HG03469 (cell line): ENCODE results near the gene PPP2R5D.
"Not testable (repeated sequence)": the region's sequence is repeated elsewhere in the genome, so short reads cannot be mapped to it uniquely, and the experiment has no call there.

ENCODE experiments used
- ATAC-seq: cut with Tn5 transposase; IDR thresholded peaks from one replicate; pipeline ENCODE4 v1.9.1; 2021; ENCODE audit warnings: mild to moderate bottlenecking, moderate library complexity, moderate number of reproducible peaks; ENCODE audit not compliant: unreplicated experiment

PPP2R5D gene

DNA sequence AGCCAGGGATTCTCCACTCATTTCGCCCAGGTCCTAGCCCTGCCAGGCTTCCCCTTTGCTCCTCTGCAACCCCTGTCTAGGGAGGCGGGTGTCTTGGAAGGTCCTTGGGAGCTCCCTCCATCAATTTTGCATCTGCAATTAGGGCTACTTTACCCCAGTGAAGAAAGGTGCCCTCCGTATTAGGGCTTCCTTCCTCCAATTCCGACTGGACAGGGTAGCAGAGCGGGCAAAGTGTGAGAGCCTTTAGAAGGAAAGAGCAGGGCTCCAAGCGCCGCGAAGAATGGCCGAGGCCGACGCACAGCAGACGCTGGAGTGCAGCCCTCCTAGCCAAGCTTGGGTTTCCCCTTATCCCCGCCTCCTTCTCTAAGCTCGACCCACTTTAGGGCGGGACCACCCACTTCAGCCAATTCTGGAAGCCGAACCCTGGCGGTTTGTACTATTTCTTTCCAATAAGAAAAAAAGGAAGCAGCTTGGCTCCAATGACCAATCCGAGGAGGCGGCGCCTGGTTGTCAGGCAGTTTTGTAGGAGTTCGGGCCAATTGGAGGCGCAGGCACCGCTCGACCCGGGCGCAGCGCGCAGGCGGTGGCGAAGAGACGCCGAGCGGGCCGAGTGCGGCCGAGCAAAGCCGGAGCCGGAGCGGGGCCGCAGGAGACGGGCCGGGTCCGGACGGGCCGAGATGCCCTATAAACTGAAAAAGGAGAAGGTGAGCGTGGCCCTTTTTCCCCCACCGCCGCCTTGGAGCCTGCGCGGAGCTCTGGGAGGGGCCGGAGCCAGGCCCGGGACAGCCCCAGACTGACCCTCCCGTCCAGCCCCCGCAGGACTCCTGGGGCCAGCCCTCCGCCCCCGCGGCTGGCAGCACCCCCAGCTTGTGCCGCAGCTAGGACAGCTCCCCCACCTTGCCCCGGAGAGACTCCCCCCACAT, at the start of gene PPP2R5D:
Gene PPP2R5D, plus strand, starts transcription at position 570 of the 923 bp plus-strand sequence. Its CDS starts 108 bp downstream, at position 678.
- ATAC-seq, result peak; percentile 82

DNA sequence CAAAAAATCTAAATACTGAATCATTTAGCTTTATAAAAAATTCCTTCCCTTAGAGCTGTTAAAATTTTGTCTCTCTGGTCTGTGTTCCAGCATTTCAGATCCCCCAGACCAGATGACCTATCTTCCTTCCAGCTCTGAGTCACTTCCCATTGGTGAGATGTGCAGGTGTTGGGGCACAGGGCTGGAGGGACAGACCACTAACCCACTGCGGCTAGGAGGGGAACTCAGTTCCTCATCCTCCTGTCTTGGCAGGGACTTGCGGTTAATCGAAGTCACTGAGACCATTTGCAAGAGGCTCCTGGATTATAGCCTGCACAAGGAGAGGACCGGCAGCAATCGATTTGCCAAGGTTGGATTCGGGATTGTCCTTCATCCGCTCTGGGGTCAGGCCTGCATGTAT, 49.0 kb upstream of the PPP2R5D start:
- no peak for ATAC-seq

DNA sequence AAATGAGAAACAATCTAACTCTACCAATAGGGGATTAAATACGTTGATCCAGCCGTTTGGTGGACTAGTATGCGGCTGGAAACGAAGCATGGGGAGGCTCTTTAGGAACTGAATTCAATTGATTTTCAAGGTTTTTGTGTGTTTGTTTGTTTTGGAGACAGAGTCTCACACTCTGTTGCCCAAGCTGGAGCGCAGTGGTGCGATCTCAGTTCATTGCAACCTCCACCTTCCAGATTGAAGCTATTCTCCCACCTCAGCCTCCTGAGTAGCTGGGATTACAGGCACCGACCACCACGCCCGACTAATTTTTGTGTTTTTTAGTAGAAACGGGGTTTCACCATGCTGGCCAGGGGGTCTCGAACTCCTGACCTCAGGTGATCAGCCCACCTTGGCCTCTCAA, 48.0 kb upstream of the PPP2R5D start:
- ATAC-seq, result no peak

DNA sequence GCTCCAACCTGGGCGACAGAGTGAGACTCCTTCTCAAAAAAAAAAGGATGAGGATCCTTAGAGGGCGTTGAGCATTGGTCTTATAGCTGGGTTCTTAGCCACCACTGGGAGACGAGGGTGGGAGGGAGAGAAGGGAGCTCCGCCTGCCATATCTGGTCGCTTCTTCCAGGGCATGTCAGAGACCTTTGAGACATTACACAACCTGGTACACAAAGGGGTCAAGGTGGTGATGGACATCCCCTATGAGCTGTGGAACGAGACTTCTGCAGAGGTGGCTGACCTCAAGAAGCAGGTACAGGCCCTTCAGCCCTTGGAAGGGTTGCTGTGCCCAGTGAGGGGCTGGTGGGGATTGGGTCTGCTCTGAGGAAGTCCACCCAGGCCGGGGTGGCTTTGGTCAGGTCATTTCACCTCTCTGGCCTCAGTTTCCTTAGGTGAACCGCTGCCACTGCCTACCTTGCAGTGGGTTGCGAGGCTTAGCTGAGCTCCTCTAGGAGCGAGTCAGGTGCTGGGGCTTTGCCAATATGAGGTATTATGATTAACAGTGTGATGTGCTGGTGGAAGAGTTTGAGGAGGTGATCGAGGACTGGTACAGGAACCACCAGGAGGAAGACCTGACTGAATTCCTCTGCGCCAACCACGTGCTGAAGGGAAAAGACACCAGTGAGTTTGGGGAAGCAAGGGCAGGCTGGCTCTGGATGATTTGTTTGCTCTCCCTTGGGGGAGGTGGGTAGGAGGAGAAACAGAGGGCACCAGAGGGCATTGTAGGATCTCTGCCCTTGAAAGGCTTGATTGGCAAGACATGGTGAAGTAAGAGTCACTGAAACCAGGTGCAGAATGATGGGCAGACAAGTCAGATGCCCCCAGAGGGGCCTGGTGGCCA, 46.6 kb upstream of the PPP2R5D start:
- no peak for ATAC-seq

DNA sequence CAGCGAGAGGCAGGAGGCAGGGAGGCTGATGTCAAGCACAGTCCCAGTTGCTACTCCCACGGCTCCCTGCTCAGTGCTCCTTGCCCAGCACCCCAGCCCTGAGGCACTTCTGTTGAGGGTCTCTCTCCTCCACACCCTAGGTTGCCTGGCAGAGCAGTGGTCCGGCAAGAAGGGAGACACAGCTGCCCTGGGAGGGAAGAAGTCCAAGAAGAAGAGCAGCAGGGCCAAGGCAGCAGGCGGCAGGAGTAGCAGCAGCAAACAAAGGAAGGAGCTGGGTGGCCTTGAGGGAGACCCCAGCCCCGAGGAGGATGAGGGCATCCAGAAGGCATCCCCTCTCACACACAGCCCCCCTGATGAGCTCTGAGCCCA, 46.0 kb upstream of the PPP2R5D start:
- ATAC-seq, result no peak

DNA sequence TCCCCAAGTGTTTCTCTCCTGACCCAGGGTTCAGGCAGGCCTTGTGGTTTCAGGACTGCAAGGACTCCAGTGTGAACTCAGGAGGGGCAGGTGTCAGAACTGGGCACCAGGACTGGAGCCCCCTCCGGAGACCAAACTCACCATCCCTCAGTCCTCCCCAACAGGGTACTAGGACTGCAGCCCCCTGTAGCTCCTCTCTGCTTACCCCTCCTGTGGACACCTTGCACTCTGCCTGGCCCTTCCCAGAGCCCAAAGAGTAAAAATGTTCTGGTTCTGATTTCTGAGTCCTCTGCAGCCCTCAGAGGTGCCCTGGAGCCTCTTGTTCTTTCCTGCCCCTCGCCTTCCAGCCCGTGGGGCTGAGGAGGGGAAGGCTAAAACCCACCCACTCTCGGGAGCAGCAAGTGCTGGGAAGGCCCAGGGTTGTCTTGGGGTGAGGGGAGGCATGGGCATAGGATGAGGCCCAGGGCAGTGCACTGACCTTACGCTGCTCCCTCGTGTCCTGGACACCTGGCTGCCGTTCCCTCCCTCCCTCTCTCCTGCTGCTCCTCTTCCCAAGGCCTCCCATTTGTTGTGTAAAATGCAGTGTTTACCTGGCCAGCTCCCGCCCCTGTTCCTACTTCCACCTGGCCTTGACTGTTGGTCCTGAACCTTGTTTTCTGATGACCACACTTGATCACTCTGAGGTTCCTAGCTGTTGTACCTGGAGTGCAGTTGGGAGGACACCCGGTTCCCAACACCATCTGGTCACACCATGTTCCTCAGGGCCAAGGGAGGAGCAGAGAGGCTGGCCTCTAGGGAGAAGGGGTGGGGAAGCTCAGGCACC, 45.2 kb upstream of the PPP2R5D start:
- no peak for ATAC-seq

DNA sequence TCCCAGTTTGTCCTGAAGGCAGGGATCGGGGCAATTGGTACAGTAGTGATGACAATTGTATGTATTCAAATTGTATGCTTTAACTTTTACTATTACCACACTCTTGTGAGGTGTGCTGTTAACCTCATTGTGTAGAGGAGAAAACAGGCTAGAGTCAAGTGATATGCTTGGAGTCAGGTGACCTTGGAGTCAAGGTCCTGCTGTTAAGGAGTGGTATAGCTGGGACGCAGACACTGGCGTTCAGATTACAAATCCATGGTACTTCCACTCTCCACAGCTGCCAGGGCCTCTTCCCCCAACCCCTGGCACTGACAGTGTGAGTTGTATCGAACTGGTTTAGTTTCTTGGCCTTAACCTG, 44.6 kb upstream of the PPP2R5D start:
- ATAC-seq, result no peak

DNA sequence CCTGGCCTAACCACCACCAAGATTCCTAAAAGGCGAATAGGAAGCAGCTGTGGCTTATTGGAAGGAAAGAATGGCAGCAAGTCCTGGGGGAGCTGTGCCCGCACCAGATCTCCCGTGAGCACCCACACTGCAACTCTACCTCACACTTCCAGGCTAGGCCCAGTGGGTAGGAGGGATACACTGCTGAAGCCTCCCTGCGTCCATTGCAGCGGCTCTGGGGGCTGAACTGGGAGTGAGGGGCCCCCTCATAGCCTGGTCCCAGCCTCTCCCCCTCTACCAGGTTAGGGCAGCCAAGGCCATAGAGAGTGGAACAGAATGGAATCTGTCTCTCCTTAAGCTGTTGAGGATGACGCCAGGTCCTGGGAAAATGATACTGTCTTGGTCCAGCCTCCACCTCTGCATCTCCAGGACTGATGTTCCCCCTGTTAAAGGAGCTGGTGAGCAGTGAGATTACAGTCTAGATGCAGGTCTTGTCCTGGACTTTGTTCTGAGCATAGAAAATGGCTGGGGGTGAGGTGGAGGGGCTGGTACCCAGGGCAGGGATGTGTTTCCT, 43.8 kb upstream of the PPP2R5D start:
- ATAC-seq, result no peak

DNA sequence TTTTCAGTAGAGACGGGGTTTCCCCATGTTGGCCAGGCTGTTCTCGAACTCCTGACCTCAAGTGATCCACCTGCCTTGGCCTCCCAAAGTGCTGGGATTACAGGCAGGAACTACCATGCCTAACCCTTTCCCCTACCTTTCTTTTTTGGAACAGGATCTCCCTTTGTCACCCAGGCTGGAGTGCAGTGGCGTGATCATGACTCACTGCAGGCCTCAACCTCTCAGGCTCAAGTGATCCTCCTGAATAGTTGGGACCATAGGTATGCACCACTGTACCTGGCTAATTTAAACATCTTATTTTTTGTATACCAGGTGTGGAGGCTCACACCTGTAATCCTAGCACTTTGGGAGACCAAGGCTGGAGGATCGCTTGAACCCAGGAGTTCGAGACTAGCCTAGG, 43.0 kb upstream of the PPP2R5D start:
- not testable (repeated sequence) for ATAC-seq

DNA sequence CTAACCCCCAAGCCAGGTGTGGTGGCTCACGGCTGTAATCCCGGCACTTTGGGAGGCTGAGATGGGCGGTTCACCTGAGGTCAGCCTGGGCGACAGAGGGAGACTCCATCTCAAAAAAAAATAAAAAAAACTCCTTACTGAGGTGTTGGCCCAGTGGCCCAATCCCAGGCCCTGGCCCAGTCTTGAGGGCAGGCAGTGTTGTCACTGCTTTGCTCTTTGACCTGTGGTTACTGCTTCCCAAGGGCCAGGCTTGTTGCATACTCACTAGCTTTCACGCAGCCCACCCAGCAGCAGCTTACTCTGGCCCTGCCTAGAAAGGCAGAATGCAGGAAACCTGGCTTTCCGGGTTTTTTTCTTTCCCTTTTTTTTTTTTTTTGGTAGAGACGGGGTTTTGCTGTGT, 41.9 kb upstream of the PPP2R5D start:
- no peak for ATAC-seq

DNA sequence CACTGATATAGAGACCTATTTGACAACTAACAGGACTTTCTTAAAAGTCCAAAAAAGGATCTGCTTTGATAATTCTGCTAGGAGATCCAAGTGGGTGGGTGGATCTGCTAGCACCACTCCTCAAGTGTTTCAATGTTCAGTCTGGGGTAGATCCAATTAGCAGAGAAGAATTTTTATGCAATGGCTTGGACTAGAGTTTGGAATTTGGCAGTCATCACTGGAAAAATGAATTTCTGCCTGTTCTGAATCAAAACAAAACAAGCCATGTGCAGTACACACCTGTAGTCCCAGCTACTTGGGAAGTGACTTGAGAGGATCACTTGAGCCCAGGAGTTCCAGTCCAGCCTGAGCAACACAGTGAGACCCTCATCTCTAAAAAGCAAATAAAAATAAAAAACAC, 36.4 kb upstream of the PPP2R5D start:
- no peak for ATAC-seq

DNA sequence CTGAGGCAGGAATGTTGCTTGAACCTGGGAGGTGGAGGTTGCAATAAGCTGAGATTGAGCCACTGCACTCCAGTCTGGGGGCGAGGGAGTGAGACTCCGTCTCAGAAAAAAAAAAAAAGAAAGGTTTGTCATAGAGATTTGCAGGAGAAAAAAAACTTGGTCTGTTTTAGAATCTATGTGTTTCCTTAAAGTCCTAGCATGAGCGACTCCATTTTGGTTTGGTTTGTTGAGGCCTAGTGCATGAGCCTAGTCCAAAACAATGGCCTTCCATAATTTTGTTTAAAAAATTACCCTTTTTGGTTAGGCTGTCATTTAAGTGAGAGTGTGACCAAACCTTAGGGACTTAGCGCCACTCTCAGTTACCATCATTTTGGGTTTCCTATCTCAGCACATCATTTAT, 32.0 kb upstream of the PPP2R5D start:
- no peak for ATAC-seq

DNA sequence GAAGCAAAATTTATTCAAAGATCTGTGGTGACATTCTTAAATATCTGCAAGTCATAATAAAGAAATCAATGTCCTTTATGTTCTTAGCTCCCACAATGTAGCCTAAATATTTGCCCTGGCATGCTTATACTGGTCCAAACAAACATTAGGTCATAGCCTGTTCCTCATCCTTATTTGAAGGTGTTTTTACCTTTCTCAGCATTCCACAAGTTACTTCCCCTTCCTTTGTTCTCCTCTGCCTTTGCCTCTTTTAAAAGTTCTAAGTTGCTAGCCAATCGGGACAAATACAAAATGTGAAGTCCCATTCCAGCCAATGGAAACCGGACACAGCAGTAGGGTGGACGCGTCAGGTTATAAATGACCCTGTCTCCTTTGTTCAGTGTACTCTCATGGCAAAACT, 30.0 kb upstream of the PPP2R5D start:
- not testable (repeated sequence) for ATAC-seq

DNA sequence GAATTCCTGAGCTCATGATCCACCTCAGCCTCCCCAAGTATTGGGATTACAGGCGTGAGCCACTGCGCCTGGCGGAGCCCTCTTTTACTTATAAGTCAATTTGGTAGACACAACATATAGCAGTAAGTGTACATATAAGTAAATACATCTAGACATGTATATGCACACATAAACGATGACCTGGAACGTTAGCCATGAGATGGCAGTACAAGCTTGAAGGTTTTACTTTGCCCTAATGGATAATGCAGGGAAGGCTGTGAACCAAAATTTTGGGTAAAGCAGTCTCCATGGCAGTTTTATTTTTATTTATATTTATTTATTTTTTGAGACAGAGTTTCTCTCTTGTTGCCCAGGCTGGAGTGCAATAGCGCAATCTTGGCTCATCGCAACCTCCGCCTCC, 26.2 kb upstream of the PPP2R5D start:
- no peak for ATAC-seq

DNA sequence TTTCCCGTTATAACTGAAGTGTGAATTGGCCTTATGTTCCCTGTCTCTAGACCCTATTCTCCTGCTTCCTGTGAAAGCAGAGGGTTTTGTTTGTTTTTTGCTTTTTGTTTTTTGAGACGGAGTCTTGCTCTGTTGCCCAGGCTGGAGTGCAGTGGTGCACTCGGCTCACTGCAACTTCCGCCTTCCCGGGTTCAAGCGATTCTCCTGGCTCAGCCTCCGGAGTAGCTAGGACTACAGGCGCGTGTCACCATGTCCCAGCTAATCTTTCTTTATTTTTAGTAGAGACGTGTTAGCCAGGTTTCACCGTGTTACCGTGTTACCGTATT, 24.5 kb upstream of the PPP2R5D start:
- no peak for ATAC-seq

DNA sequence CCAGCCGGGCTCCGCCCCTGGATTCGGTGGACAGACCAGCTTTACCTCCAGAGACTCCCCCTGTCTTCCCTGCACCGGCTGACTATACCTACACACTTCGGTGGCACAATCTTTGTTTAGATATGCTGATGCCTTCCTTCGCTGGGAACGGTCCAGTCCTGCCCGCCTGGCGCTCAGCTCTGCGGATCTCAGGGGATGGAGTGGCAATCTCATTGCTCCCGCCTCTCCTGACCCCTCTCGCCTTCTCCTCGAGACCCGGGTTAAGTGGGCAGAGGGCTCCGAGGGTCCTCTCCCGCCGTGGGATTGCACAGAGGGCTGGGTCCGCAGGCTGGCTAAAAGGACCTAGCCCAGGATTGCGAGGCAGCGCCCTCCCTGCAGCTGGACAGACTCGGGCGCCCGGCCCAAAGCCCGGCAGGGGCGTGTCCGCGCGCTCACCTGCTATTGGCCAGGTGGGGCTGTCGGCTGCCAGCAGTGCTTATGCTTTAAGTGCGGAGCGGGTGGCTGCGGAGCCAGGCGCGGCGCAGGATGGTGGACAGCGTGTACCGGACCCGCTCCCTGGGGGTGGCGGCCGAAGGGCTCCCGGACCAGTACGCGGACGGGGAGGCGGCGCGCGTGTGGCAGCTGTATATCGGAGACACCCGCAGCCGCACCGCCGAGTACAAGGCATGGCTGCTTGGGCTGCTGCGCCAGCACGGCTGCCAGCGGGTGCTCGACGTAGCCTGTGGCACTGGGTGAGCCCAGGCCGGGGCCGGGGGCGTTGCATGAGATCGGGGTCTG, 23.9 kb upstream of the PPP2R5D start, which contains the start of gene GNMT:
Gene GNMT, plus strand, starts transcription at position 512 of the 777 bp plus-strand sequence. Its CDS starts 14 bp downstream, at position 526.
- ATAC-seq, result no peak

DNA sequence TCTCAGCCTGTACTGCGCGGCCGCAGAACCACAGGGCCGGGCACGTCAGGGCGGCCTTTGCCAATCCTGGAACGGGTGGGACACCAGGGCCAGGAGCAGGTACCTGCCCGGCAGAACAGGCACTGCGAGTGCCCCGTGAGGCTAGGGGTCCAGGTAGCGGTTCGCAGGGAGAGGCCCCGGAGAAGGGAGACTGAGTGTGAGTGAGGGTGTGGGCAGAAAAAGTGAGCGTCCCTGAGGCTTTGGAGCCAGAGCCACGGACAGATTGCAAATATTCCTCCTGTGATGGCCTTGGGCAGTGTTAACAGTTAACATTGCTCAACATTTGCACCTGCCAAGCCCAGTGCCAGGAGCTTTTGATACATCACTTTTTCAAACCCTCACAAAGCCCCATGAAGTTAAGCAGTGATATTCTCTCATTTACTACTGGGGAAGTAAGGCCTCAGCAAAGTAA, 23.3 kb upstream of the PPP2R5D start:
- ATAC-seq, result no peak

DNA sequence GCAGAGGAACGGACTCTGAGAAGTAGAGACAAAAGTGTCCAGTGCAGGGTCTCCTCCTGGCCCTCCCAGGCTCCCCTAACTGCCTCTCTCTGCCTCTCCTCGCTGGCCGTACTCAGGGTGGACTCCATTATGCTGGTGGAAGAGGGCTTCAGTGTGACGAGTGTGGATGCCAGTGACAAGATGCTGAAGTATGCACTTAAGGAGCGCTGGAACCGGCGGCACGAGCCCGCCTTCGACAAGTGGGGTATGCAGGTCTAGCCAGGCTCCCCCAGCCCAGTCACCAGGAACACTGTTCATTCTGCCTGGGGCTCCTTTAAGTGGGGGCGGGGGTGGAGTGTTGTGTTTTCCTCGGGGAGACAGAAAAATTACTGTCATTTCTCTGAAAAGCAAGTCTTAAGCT, 22.3 kb upstream of the PPP2R5D start:
- no peak for ATAC-seq

DNA sequence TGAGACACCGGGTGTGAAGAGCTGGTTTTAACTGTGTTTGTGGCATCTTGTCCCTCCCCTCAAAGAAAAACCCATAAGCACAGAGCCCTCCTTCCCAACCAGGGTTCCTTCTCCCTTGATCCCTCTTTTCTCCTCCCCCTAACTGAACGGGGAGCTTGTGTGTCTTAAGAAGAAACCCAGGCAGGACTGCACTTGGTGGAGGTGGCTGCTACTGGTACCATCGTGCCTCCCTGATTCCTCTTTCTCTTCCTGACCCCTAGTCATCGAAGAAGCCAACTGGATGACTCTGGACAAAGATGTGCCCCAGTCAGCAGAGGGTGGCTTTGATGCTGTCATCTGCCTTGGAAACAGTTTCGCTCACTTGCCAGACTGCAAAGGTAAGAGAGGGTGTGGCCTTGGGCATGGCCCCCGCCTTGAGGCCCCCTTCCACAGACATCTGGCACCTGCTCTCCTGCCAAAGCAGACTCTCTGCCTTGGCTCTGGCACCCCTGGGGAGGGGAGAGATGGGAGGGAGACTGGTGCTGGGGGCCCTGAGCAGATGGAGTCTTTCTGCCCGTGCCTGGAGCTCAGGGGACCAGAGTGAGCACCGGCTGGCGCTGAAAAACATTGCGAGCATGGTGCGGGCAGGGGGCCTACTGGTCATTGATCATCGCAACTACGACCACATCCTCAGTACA, 21.7 kb upstream of the PPP2R5D start:
- ATAC-seq, result no peak
